ENCODE measurements around the gene KRTAP5-1.
"Not testable (repeated sequence)": the region's sequence is repeated elsewhere in the genome, so short reads cannot be mapped to it uniquely, and the experiment has no call there.

KRTAP5-1 gene

GRCh38 chr11:1600626-1601025 lies 15.5 kb upstream of the KRTAP5-1 start:
- DNase-seq (ENCODE audit: low spot score), result peak; percentile 13

- no peak for DNase-seq (ENCODE audit: low spot score)
Measured at GRCh38 chr11:1598816-1599215, 13.7 kb upstream of the KRTAP5-1 start.

GRCh38 chr11:1598406-1598805 lies 13.3 kb upstream of the KRTAP5-1 start:
- DNase-seq (ENCODE audit: low spot score), result not testable (repeated sequence)

- no peak for DNase-seq (ENCODE audit: low spot score)
Measured at GRCh38 chr11:1597994-1598380, 12.9 kb upstream of the KRTAP5-1 start, which contains the start of gene KRTAP5-2. Gene KRTAP5-2, minus strand, starts transcription at chr11:1598294. Its CDS starts 44 bp downstream, at chr11:1598250.

- DNase-seq (ENCODE audit: low spot score), result no peak
Measured at GRCh38 chr11:1597331-1597993, 12.4 kb upstream of the KRTAP5-1 start.

GRCh38 chr11:1596576-1597121 lies 11.6 kb upstream of the KRTAP5-1 start:
- DNase-seq (ENCODE audit: low spot score), result not testable (repeated sequence)

- DNase-seq (ENCODE audit: low spot score), result not testable (repeated sequence)
Measured at GRCh38 chr11:1595994-1596575, 11.0 kb upstream of the KRTAP5-1 start.

GRCh38 chr11:1592628-1593027 lies 7.5 kb upstream of the KRTAP5-1 start:
- DNase-seq (ENCODE audit: low spot score), result no peak

- DNase-seq (ENCODE audit: low spot score), result no peak
Measured at GRCh38 chr11:1589996-1590395, 4.9 kb upstream of the KRTAP5-1 start.

GRCh38 chr11:1589191-1589963 lies 4.3 kb upstream of the KRTAP5-1 start:
- DNase-seq (ENCODE audit: low spot score), result not testable (repeated sequence)

- no peak for DNase-seq (ENCODE audit: low spot score)
Measured at GRCh38 chr11:1586699-1587098, 1.6 kb upstream of the KRTAP5-1 start.

GRCh38 chr11:1582909-1583308 lies 2.2 kb downstream of the KRTAP5-1 start:
- not testable (repeated sequence) for DNase-seq (ENCODE audit: low spot score)

- no peak for DNase-seq (ENCODE audit: low spot score)
Measured at GRCh38 chr11:1581976-1582375, 3.1 kb downstream of the KRTAP5-1 start.

- DNase-seq (ENCODE audit: low spot score), result no peak
Measured at GRCh38 chr11:1576825-1577224, 8.3 kb downstream of the KRTAP5-1 start.

GRCh38 chr11:1575756-1576155 lies 9.3 kb downstream of the KRTAP5-1 start:
- not testable (repeated sequence) for DNase-seq (ENCODE audit: low spot score)

- no peak for DNase-seq (ENCODE audit: low spot score)
Measured at GRCh38 chr11:1574933-1575242, 10.2 kb downstream of the KRTAP5-1 start.

- peak; percentile 43 for DNase-seq (ENCODE audit: low spot score)
Measured at GRCh38 chr11:1574238-1574932, 10.7 kb downstream of the KRTAP5-1 start.

GRCh38 chr11:1573903-1574237 lies 11.2 kb downstream of the KRTAP5-1 start:
- no peak for DNase-seq (ENCODE audit: low spot score)

- no peak for DNase-seq (ENCODE audit: low spot score)
Measured at GRCh38 chr11:1573077-1573902, 11.8 kb downstream of the KRTAP5-1 start.

- peak; percentile 77 for DNase-seq (ENCODE audit: low spot score)
Measured at GRCh38 chr11:1572197-1573076, 12.6 kb downstream of the KRTAP5-1 start, which contains the start of gene DUSP8. Gene DUSP8, minus strand, starts transcription at chr11:1572271. Its CDS starts 6,445 bp downstream, at chr11:1565826.

All from pons (tissue), 1 donor.